IMR-90 (cell line): ENCODE results near the gene EDARADD. TPM values are rescaled to one million over a fixed set of nuclear protein-coding genes. Genes with fewer than 3 reads are reported as not detected.

Source experiments
- ATAC-seq: fragments of 200-7000 bp; cut with Tn5 transposase; 2 replicates; pipeline ENCODE4 v1.9.1; 2020; ENCODE audit warnings: low read depth, mild to moderate bottlenecking, moderate library complexity
- BruUV-seq: library from RNA; stranded (reverse); fragments of 400-500 nt; replicated peaks from 2 replicates; lab custom pipeline; 2021; lab: Mats Ljungman, UMichigan
- CTCF ChIA-PET: fragments of 300-600 bp; formaldehyde crosslinking; extraction: SDS; loops from one replicate; lab custom pipeline; 2021; ENCODE audit warnings: antibody characterized with exemption; lab: Yijun Ruan, JAX
- POLR2A ChIA-PET: fragments of 300-600 bp; sonication (Branson Sonifier 250); formaldehyde crosslinking; loops from one replicate; lab custom pipeline; 2022; ENCODE audit warnings: antibody characterized with exemption; ENCODE audit not compliant: unreplicated experiment; lab: Charles Lee
- DNase-seq: peaks from one replicate; pipeline ENCODE4 v3.0.0; 2013
- H2AFZ ChIP-seq: replicated peaks from 2 replicates; pipeline ENCODE3; 2013; ENCODE audit warnings: low read length, mild to moderate bottlenecking; ENCODE audit not compliant: poor library complexity
- H2AK5ac ChIP-seq: 2 replicates; pipeline ENCODE4 v1.6.1; 2013; ENCODE audit warnings: low read depth, low read length, inconsistent platforms
- H2AK9ac ChIP-seq: replicated peaks from 2 replicates; pipeline ENCODE3; 2013; ENCODE audit warnings: mild to moderate bottlenecking, low read depth, low read length, moderate library complexity; ENCODE audit not compliant: poor library complexity
- H2BK120ac ChIP-seq: 2 replicates; pipeline ENCODE4 v1.6.1; 2013; ENCODE audit warnings: low read depth, low read length, inconsistent platforms
- H2BK15ac ChIP-seq: 3 replicates; pipeline ENCODE4 v1.6.1; 2013; ENCODE audit warnings: low read depth, low read length, inconsistent platforms
- H2BK20ac ChIP-seq: 2 replicates; pipeline ENCODE4 v1.6.1; 2013; ENCODE audit warnings: low read depth, mild to moderate bottlenecking, inconsistent platforms, low read length, moderate library complexity
- H2BK5ac ChIP-seq: 2 replicates; pipeline ENCODE4 v1.6.1; 2013; ENCODE audit warnings: mild to moderate bottlenecking, low read depth, low read length, inconsistent platforms; ENCODE audit not compliant: poor library complexity, severe bottlenecking
- H3K14ac ChIP-seq: replicated peaks from 2 replicates; pipeline ENCODE4 v1.6.1; 2013; ENCODE audit warnings: low read depth, low read length, inconsistent platforms
- H3K18ac ChIP-seq: 2 replicates; pipeline ENCODE4 v1.6.1; 2013; ENCODE audit warnings: low read depth, low read length, control low read depth
- H3K23ac ChIP-seq: 2 replicates; pipeline ENCODE4 v1.6.1; 2013; ENCODE audit warnings: low read depth, low read length, inconsistent platforms
- H3K27ac ChIP-seq: 2 replicates; pipeline ENCODE4 v1.5.1; 2013; ENCODE audit warnings: mild to moderate bottlenecking, control low read depth, low read length; ENCODE audit not compliant: insufficient read depth
- H3K27me3 ChIP-seq: 2 replicates; pipeline ENCODE4 v1.6.1; 2013; ENCODE audit warnings: low read length; ENCODE audit not compliant: control insufficient read depth, insufficient read depth
- H3K36me3 ChIP-seq: 2 replicates; pipeline ENCODE4 v1.6.1; 2013; ENCODE audit warnings: low read length, mixed read lengths; ENCODE audit not compliant: control insufficient read depth, insufficient read depth
- H3K4ac ChIP-seq: 2 replicates; pipeline ENCODE4 v1.6.1; 2013; ENCODE audit warnings: low read depth, low read length, inconsistent platforms
- H3K4me1 ChIP-seq: 2 replicates; pipeline ENCODE4 v1.6.1; 2013; ENCODE audit warnings: low read length, mixed read lengths; ENCODE audit not compliant: control insufficient read depth, insufficient read depth
- H3K4me2 ChIP-seq: 2 replicates; pipeline ENCODE4 v1.6.1; 2013; ENCODE audit warnings: low read depth, mild to moderate bottlenecking, control low read depth, low read length, moderate library complexity
- H3K4me3 ChIP-seq: 2 replicates; pipeline ENCODE4 v1.5.1; 2013; ENCODE audit warnings: low read depth, mild to moderate bottlenecking, control low read depth, low read length, moderate library complexity; ENCODE audit not compliant: insufficient read depth
- H3K56ac ChIP-seq: 2 replicates; pipeline ENCODE4 v1.6.1; 2013; ENCODE audit warnings: low read length, inconsistent platforms; ENCODE audit not compliant: insufficient read depth; ENCODE audit errors: extremely low read depth
- H3K79me1 ChIP-seq, 2 experiments: 2 replicates each; pipeline ENCODE4 v1.6.1; 2013; ENCODE audit warnings: low read length in 2 of 2, inconsistent platforms in 1 of 2, low read depth in 1 of 2
- H3K9ac ChIP-seq: 2 replicates; pipeline ENCODE4 v1.6.1; 2013; ENCODE audit warnings: low read depth, low read length, control low read depth
- H3K9me1 ChIP-seq: 2 replicates; pipeline ENCODE4 v1.6.1; 2013; ENCODE audit warnings: low read length, inconsistent platforms; ENCODE audit not compliant: insufficient read depth
- H3K9me3 ChIP-seq: 2 replicates; pipeline ENCODE4 v1.6.1; 2013; ENCODE audit warnings: low read length; ENCODE audit not compliant: control insufficient read depth, insufficient read depth
- H4K20me1 ChIP-seq: 2 replicates; pipeline ENCODE4 v1.6.1; 2013; ENCODE audit warnings: low read length, inconsistent platforms; ENCODE audit not compliant: insufficient read depth
- H4K5ac ChIP-seq: 2 replicates; pipeline ENCODE4 v1.6.1; 2013; ENCODE audit warnings: mild to moderate bottlenecking, low read depth, low read length, control low read depth
- H4K8ac ChIP-seq, 2 experiments: 2 replicates each; pipeline ENCODE4 v1.6.1; 2013; ENCODE audit warnings: low read depth in 2 of 2, low read length in 2 of 2, control low read depth in 1 of 2, inconsistent platforms in 1 of 2
- H4K91ac ChIP-seq: 2 replicates; pipeline ENCODE4 v1.6.1; 2013; ENCODE audit warnings: low read depth, low read length, inconsistent platforms; ENCODE audit not compliant: insufficient read depth
- BHLHE40 ChIP-seq: fragments of 150-350 bp; IDR thresholded peaks from 2 replicates; pipeline ENCODE4 v1.6.1; 2016; ENCODE audit warnings: mild to moderate bottlenecking, low read depth, low read length
- CEBPB ChIP-seq: IDR thresholded peaks from 2 replicates; pipeline ENCODE4 v1.6.1; 2012; ENCODE audit warnings: low read depth, low read length, improper control_type of control experiment
- CHD1 ChIP-seq: IDR thresholded peaks from 2 replicates; pipeline ENCODE4 v1.6.1; 2012; ENCODE audit warnings: low read depth, low read length, improper control_type of control experiment
- FOS ChIP-seq: fragments of 150-350 bp; IDR thresholded peaks from 2 replicates; pipeline ENCODE4 v1.6.1; 2016; ENCODE audit warnings: low read depth, low read length
- MAFK ChIP-seq: IDR thresholded peaks from 2 replicates; pipeline ENCODE4 v1.6.1; 2012; ENCODE audit warnings: low read depth, low read length, improper control_type of control experiment
- MAZ ChIP-seq: IDR thresholded peaks from 2 replicates; pipeline ENCODE4 v1.6.1; 2012; ENCODE audit warnings: low read depth, mild to moderate bottlenecking, low read length, improper control_type of control experiment, moderate library complexity, borderline replicate concordance
- MXI1 ChIP-seq: IDR thresholded peaks from 2 replicates; pipeline ENCODE4 v1.6.1; 2012; ENCODE audit warnings: low read depth, mild to moderate bottlenecking, low read length, moderate library complexity, borderline replicate concordance
- NFE2L2 ChIP-seq: fragments of 150-350 bp; IDR thresholded peaks from 2 replicates; pipeline ENCODE4 v1.6.1; 2016; ENCODE audit warnings: low read depth, mild to moderate bottlenecking, low read length
- POLR2A ChIP-seq: IDR thresholded peaks from 2 replicates; pipeline ENCODE4 v1.6.1; 2012; ENCODE audit warnings: mild to moderate bottlenecking, low read depth, low read length
- RAD21 ChIP-seq: IDR thresholded peaks from 2 replicates; pipeline ENCODE4 v1.6.1; 2012; ENCODE audit warnings: low read length, improper control_type of control experiment
- RCOR1 ChIP-seq: IDR thresholded peaks from 2 replicates; pipeline ENCODE4 v1.6.1; 2012; ENCODE audit warnings: mild to moderate bottlenecking, low read length, improper control_type of control experiment; ENCODE audit not compliant: insufficient replicate concordance
- RFX5 ChIP-seq: IDR thresholded peaks from 2 replicates; pipeline ENCODE4 v1.8.0; 2012; ENCODE audit warnings: low read depth, mild to moderate bottlenecking, low read length, moderate library complexity
- SMC3 ChIP-seq: fragments of 150-350 bp; IDR thresholded peaks from 2 replicates; pipeline ENCODE4 v1.6.1; 2016; ENCODE audit warnings: low read depth, mild to moderate bottlenecking, antibody characterized with exemption, low read length, moderate library complexity
- USF2 ChIP-seq: fragments of 150-350 bp; IDR thresholded peaks from 2 replicates; pipeline ENCODE4 v1.6.1; 2017; ENCODE audit warnings: mild to moderate bottlenecking, antibody characterized with exemption, low read length, low read depth
- WGBS, 2 experiments: methylation state at CpG; one replicate each; pipeline versions ENCODE4 v1.1.5 to v1.1.7; 2013; ENCODE audit warnings: missing lambda C conversion rate in 2 of 2; ENCODE audit not compliant: insufficient read length in 1 of 2; ENCODE audit errors: extremely low coverage in 2 of 2; 5-methylcytosine and 5-hydroxymethylcytosine counted together
- dilution Hi-C: fragments of 300-500 bp; cut with HindIII; formaldehyde crosslinking; loops from one replicate; pipeline ENCODE4 v1.14.3; 2018; ENCODE audit warnings: low sequenced_read_pairs; ENCODE audit not compliant: unreplicated experiment
- in situ Hi-C: fragments of 300-500 bp; cut with MboI; formaldehyde crosslinking; loops from 3 replicates; pipeline ENCODE4 v1.14.3; 2019; ENCODE audit warnings: low sequenced_read_pairs, inconsistent platforms, mixed read lengths
- intact Hi-C: fragments of 100-400 bp; cut with micrococcal nuclease; formaldehyde crosslinking; loops from 2 replicates; pipeline ENCODE4 v1.10.0; 2022
- polyA plus RNA-seq, 3 experiments: library from polyadenylated mRNA; depleted of rRNA; stranded (reverse); fragments of >200 nt; gene quantifications; 2 replicates each; pipeline ENCODE4 v1.2.3, GENCODE V29; 2012; ENCODE audit warnings: low replicate concordance in 1 of 3
- total RNA-seq: library from RNA; depleted of rRNA; stranded (reverse); fragments of >200 nt; gene quantifications from 2 replicates; pipeline ENCODE4 v1.2.3, GENCODE V29; 2012
- TF ChIP-seq, protein P1 (sequence below): conservative IDR thresholded peaks from 2 replicates; pipeline ENCODE4 v1.5.1; 2012; ENCODE audit warnings: mild to moderate bottlenecking, low read depth, low read length, improper control_type of control experiment

Gene EDARADD
- total and polyA plus RNA-seq, 2 of the 4 experiments (the other 2 are of a cell fraction) = not detected

GRCh38 chr1:236350308-236350707, 43.8 kb upstream of the EDARADD start:
- no peak overlapping the region for H3K14ac ChIP-seq
- H3K9me3 ChIP-seq = no peaks in the 10 kb centered on the region; the same call in 1 of the 2 replicates
- H3K9ac ChIP-seq = no peak overlapping the region
- H3K9me1 ChIP-seq = no peaks in the 10 kb centered on the region
- no peaks in the 10 kb centered on the region for H3K36me3 ChIP-seq
- H3K4me1 ChIP-seq = no peaks in the 10 kb centered on the region
- CTCF ChIA-PET = no interaction called here
- H3K27ac ChIP-seq = no peak overlapping the region
- H2AK5ac ChIP-seq = no peak overlapping the region
- DNase-seq (no peak), ATAC-seq (no peak)
- no peak overlapping the region for H4K91ac ChIP-seq
- no peak overlapping the region for H2BK5ac ChIP-seq
- no peak overlapping the region for H3K4me3 ChIP-seq
- H3K18ac ChIP-seq = no peak overlapping the region
- in situ Hi-C loops (no loop called here), intact Hi-C loops (no loop called here), dilution Hi-C loops (no loop called here)
- H3K79me1 ChIP-seq = no peaks in the 10 kb centered on the region
- POLR2A ChIA-PET = no interaction called here
- H2BK15ac ChIP-seq = no peak overlapping the region
- no peak overlapping the region for H4K5ac ChIP-seq
- 60% methylated on average over 1 of the region's 5 CpGs; no CpG with 5 or more reads in 1 of the 2 experiments for WGBS, 2 experiments
- BruUV-seq = no TSS peak
- H3K23ac ChIP-seq = no peak overlapping the region
- H2BK120ac ChIP-seq = no peak overlapping the region
- no peaks in the 10 kb centered on the region for H3K27me3 ChIP-seq
- no peak overlapping the region for H4K8ac ChIP-seq
- H3K56ac ChIP-seq = no peak overlapping the region
- no peak overlapping the region for H3K4ac ChIP-seq
- H3K4me2 ChIP-seq = no peak overlapping the region
- no peaks in the 10 kb centered on the region for H4K20me1 ChIP-seq
- H2BK20ac ChIP-seq = no peak overlapping the region
- TF ChIP-seq BHLHE40 = no peak
- no peak for TF ChIP-seq RAD21
- TF ChIP-seq, protein P1, sequence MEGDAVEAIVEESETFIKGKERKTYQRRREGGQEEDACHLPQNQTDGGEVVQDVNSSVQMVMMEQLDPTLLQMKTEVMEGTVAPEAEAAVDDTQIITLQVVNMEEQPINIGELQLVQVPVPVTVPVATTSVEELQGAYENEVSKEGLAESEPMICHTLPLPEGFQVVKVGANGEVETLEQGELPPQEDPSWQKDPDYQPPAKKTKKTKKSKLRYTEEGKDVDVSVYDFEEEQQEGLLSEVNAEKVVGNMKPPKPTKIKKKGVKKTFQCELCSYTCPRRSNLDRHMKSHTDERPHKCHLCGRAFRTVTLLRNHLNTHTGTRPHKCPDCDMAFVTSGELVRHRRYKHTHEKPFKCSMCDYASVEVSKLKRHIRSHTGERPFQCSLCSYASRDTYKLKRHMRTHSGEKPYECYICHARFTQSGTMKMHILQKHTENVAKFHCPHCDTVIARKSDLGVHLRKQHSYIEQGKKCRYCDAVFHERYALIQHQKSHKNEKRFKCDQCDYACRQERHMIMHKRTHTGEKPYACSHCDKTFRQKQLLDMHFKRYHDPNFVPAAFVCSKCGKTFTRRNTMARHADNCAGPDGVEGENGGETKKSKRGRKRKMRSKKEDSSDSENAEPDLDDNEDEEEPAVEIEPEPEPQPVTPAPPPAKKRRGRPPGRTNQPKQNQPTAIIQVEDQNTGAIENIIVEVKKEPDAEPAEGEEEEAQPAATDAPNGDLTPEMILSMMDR = no peak
- TF ChIP-seq SMC3 = no peak
- TF ChIP-seq NFE2L2 = no peak
- no peak for TF ChIP-seq FOS
- no peak for TF ChIP-seq RCOR1
- TF ChIP-seq POLR2A = no peak
- TF ChIP-seq MAFK = no peak
- TF ChIP-seq MXI1 = no peak
- TF ChIP-seq CEBPB = no peak
- no peak for TF ChIP-seq CHD1
- no peak for TF ChIP-seq RFX5
- no peak for TF ChIP-seq MAZ
- TF ChIP-seq USF2 = no peak
- H2AK9ac ChIP-seq = no peak overlapping the region
- H2AFZ ChIP-seq = no peak overlapping the region
